ENCODE results near the gene RABL6. TPM values are rescaled to one million over a fixed set of nuclear protein-coding genes. Genes with fewer than 3 reads are reported as not detected.
"Not testable (repeated sequence)": the region's sequence is repeated elsewhere in the genome, so short reads cannot be mapped to it uniquely, and the experiment has no call there.

Gene RABL6
- polyA plus RNA-seq, 6 donors from 2014 or later = 3.8 to 16.8 (median 9.7) TPM

GRCh38 chr9:136840877-136841645, 33.3 kb downstream of the RABL6 start:
- H3K4me1 Mint-ChIP-seq = peaks cover 8 to 22% (median 9%) of the 10 kb centered on the region in 3 donors
- ATAC-seq (ENCODE audit: low read depth in 2 of 2) (no peak), DNase-seq (no peak)
- no peaks in the 10 kb centered on the region for H3K9me3 Mint-ChIP-seq
- H3K4me3 Mint-ChIP-seq = peak overlapping the region in 3 of 8 donors; percentile 12 to 88 (median 22)
- peaks cover 0 to 8% of the 10 kb centered on the region in 2 donors for H3K36me3 Mint-ChIP-seq
- peaks cover 0 to 9% (median 0%) of the 10 kb centered on the region in 3 donors for H3K27me3 Mint-ChIP-seq
- no peak overlapping the region for H3K27ac Mint-ChIP-seq

GRCh38 chr9:136841646-136842379, 34.1 kb downstream of the RABL6 start:
- ATAC-seq (ENCODE audit: low read depth in 2 of 2); DNase-seq; H3K9me3 Mint-ChIP-seq; H3K36me3 Mint-ChIP-seq: not testable (repeated sequence)
- Mint-ChIP-seq H3K27ac (peak overlapping the region in 2 of 6 donors; percentile 75 to 92), H3K4me1 (peaks cover 8 to 27% (median 9%) of the 10 kb centered on the region in 3 donors), H3K4me3 (peak overlapping the region; percentile 74 to 92 (median 88)), H3K27me3 (peaks cover 0 to 14% (median 0%) of the 10 kb centered on the region in 3 donors)

GRCh38 chr9:136842380-136842948, 34.7 kb downstream of the RABL6 start, which contains the start of gene AJM1:
Gene AJM1, plus strand, starts transcription at chr9:136842478. Its CDS starts 1,937 bp downstream, at chr9:136844415.
- Mint-ChIP-seq H3K27ac (peak within 1 kb of the TSS in 4 of 6 donors; percentile 22 to 96 (median 84)), H3K27me3 (peaks cover 0 to 16% (median 2%) of the 10 kb centered on the region in 3 donors), H3K4me1 (peaks cover 10 to 30% (median 10%) of the 10 kb centered on the region in 3 donors), H3K4me3 (peak within 1 kb of the TSS; percentile 82 to 92 (median 88))
- not testable (repeated sequence) for H3K9me3 Mint-ChIP-seq, H3K36me3 Mint-ChIP-seq
- ATAC-seq (ENCODE audit: low read depth in 2 of 2) (peak; percentile 88 to 89), DNase-seq (peak; percentile 79)

GRCh38 chr9:136843159-136843800, 35.5 kb downstream of the RABL6 start:
- Mint-ChIP-seq H3K27me3 (peaks cover 0 to 22% (median 10%) of the 10 kb centered on the region in 3 donors), H3K27ac (peak overlapping the region in 4 of 6 donors; percentile 26 to 88 (median 41)), H3K4me3 (peak overlapping the region; percentile 57 to 89 (median 81)), H3K4me1 (peaks cover 15 to 36% (median 18%) of the 10 kb centered on the region in 3 donors)
- not testable (repeated sequence) for DNase-seq; ATAC-seq (ENCODE audit: low read depth in 2 of 2); H3K36me3 Mint-ChIP-seq; H3K9me3 Mint-ChIP-seq

GRCh38 chr9:136843801-136844740, 36.3 kb downstream of the RABL6 start:
- Mint-ChIP-seq H3K4me3 (peak overlapping the region; percentile 57 to 89 (median 81)), H3K4me1 (peaks cover 15 to 41% (median 21%) of the 10 kb centered on the region in 3 donors), H3K27me3 (peaks cover 2 to 22% (median 10%) of the 10 kb centered on the region in 3 donors), H3K27ac (peak overlapping the region in 3 of 6 donors; percentile 26 to 88 (median 43))
- DNase-seq (peak; percentile 60), ATAC-seq (ENCODE audit: low read depth in 2 of 2) (peak; percentile 19 to 27)
- H3K36me3 Mint-ChIP-seq, H3K9me3 Mint-ChIP-seq: not testable (repeated sequence)

GRCh38 chr9:136844761-136845464, 37.2 kb downstream of the RABL6 start:
- Mint-ChIP-seq H3K27ac (peak overlapping the region in 3 of 6 donors; percentile 57 to 74 (median 74)), H3K4me1 (peaks cover 17 to 44% (median 20%) of the 10 kb centered on the region in 3 donors), H3K27me3 (peaks cover 4 to 22% (median 10%) of the 10 kb centered on the region in 3 donors), H3K36me3 (peaks cover 0 to 5% of the 10 kb centered on the region in 2 donors), H3K4me3 (peak overlapping the region in 5 of 8 donors; percentile 9 to 61 (median 44)), H3K9me3 (peaks cover 0 to 2% (median 0%) of the 10 kb centered on the region in 7 donors)
- DNase-seq (no peak), ATAC-seq (ENCODE audit: low read depth in 2 of 2) (no peak)

- H3K36me3 Mint-ChIP-seq = no peaks in the 10 kb centered on the region
- H3K27me3 Mint-ChIP-seq = peaks cover 4 to 22% (median 10%) of the 10 kb centered on the region in 3 donors
- DNase-seq (no peak), ATAC-seq (ENCODE audit: low read depth in 2 of 2) (no peak)
- H3K4me1 Mint-ChIP-seq = peaks cover 16 to 42% (median 21%) of the 10 kb centered on the region in 3 donors
- peaks cover 0 to 2% (median 0%) of the 10 kb centered on the region in 7 donors for H3K9me3 Mint-ChIP-seq
- H3K27ac Mint-ChIP-seq = peak overlapping the region in 4 of 6 donors; percentile 57 to 74 (median 73)
- H3K4me3 Mint-ChIP-seq = peak overlapping the region in 4 of 8 donors; percentile 9 to 61 (median 51)
Observed at GRCh38 chr9:136845465-136846260, 37.9 kb downstream of the RABL6 start.

- ATAC-seq (ENCODE audit: low read depth in 2 of 2) (no peak), DNase-seq (no peak)
- H3K4me3 Mint-ChIP-seq = peak overlapping the region in 5 of 8 donors; percentile 56 to 89 (median 65)
- peaks cover 0 to 2% (median 0%) of the 10 kb centered on the region in 7 donors for H3K9me3 Mint-ChIP-seq
- H3K4me1 Mint-ChIP-seq = peaks cover 16 to 42% (median 21%) of the 10 kb centered on the region in 3 donors
- peak overlapping the region in 3 of 6 donors; percentile 72 to 87 (median 78) for H3K27ac Mint-ChIP-seq
- H3K27me3 Mint-ChIP-seq = peaks cover 4 to 22% (median 10%) of the 10 kb centered on the region in 3 donors
- no peaks in the 10 kb centered on the region for H3K36me3 Mint-ChIP-seq
Observed at GRCh38 chr9:136846376-136847087, 38.8 kb downstream of the RABL6 start.

GRCh38 chr9:136847088-136847825, 39.5 kb downstream of the RABL6 start:
- ATAC-seq (ENCODE audit: low read depth in 2 of 2) = no peak
- Mint-ChIP-seq H3K27me3 (peaks cover 4 to 21% (median 10%) of the 10 kb centered on the region in 3 donors), H3K4me1 (peaks cover 15 to 38% (median 19%) of the 10 kb centered on the region in 3 donors), H3K36me3 (no peaks in the 10 kb centered on the region), H3K9me3 (peaks cover 0 to 2% (median 0%) of the 10 kb centered on the region in 7 donors), H3K27ac (peak overlapping the region in 4 of 6 donors; percentile 28 to 94 (median 86)), H3K4me3 (peak overlapping the region; percentile 86 to 92 (median 88))
- no peak for DNase-seq

All from naive B cell (primary cell).